Tongue (tissue), 2 donors: Measurements from ENCODE around the gene ZNF665. TPM values are rescaled to one million over a fixed set of nuclear protein-coding genes. Genes with fewer than 3 reads are reported as not detected.
"Not testable (repeated sequence)": the region's sequence is repeated elsewhere in the genome, so short reads cannot be mapped to it uniquely, and the experiment has no call there.

Experiments used
- DNase-seq: peaks from one replicate; pipeline ENCODE4 v3.0.0-alpha.2; 2015
- total RNA-seq: library from RNA; depleted of rRNA; stranded (reverse); fragments of >200 nt; gene quantifications from one replicate; pipeline ENCODE4 v1.2.3, GENCODE V29; 2014

The ZNF665 gene
- 3.9 TPM for total RNA-seq

GRCh38 chr19:53192771-53193534 is at the start of gene ZNF665:
ZNF665 (minus strand) TSS chr19:53193358; CDS start chr19:53182898, 10,460 bp downstream.
- peak; percentile 95 for DNase-seq

GRCh38 chr19:53237114-53237777 is 44.1 kb upstream of the ZNF665 start:
- no peak for DNase-seq

- DNase-seq: no peak
Measured at GRCh38 chr19:53224606-53225005, 31.4 kb upstream of the ZNF665 start.

GRCh38 chr19:53222716-53223115 is 29.6 kb upstream of the ZNF665 start:
- not testable (repeated sequence) for DNase-seq

- no peak for DNase-seq
Measured at GRCh38 chr19:53212703-53213320, 19.7 kb upstream of the ZNF665 start.

- not testable (repeated sequence) for DNase-seq
Measured at GRCh38 chr19:53211554-53211953, 18.4 kb upstream of the ZNF665 start.

- DNase-seq: peak; percentile 98
Measured at GRCh38 chr19:53196777-53197396, 3.7 kb upstream of the ZNF665 start.

GRCh38 chr19:53195265-53195903 is 2.2 kb upstream of the ZNF665 start:
- DNase-seq: peak; percentile 92

- DNase-seq: no peak
Measured at GRCh38 chr19:53193535-53194222, 521 bp upstream of the ZNF665 start.

GRCh38 chr19:53190253-53190652 is 2.9 kb downstream of the ZNF665 start:
- DNase-seq: no peak

GRCh38 chr19:53189691-53190198 is 3.4 kb downstream of the ZNF665 start:
- not testable (repeated sequence) for DNase-seq

- not testable (repeated sequence) for DNase-seq
Measured at GRCh38 chr19:53185155-53185882, 7.8 kb downstream of the ZNF665 start.

- DNase-seq: no peak
Measured at GRCh38 chr19:53183146-53183764, 9.9 kb downstream of the ZNF665 start.

GRCh38 chr19:53182202-53182601 is 11.0 kb downstream of the ZNF665 start:
- no peak for DNase-seq

GRCh38 chr19:53177986-53178385 is 15.2 kb downstream of the ZNF665 start:
- no peak for DNase-seq

GRCh38 chr19:53172889-53173288 is 20.3 kb downstream of the ZNF665 start:
- DNase-seq: no peak

- no peak for DNase-seq
Measured at GRCh38 chr19:53165691-53166091, 27.5 kb downstream of the ZNF665 start.

GRCh38 chr19:53161123-53161522 is 32.0 kb downstream of the ZNF665 start:
- DNase-seq: no peak

- no peak for DNase-seq
Measured at GRCh38 chr19:53160350-53160749, 32.8 kb downstream of the ZNF665 start.

GRCh38 chr19:53158119-53158656 is 35.0 kb downstream of the ZNF665 start:
- DNase-seq: peak; percentile 51
